Stimulated activated CD4-positive, alpha-beta T cell treated with anti-CD3 and anti-CD28 coated beads, TNF-alpha, amount 100 ng/mL, for 48 hours (primary cell): ENCODE results near the gene VEGFA.

Experiments used
- DNase-seq, 3 donors: peaks; one replicate each; pipeline ENCODE4 v3.0.0-alpha.2; 2020; ENCODE audit warnings: low read depth in 3 of 3

The VEGFA gene

DNA sequence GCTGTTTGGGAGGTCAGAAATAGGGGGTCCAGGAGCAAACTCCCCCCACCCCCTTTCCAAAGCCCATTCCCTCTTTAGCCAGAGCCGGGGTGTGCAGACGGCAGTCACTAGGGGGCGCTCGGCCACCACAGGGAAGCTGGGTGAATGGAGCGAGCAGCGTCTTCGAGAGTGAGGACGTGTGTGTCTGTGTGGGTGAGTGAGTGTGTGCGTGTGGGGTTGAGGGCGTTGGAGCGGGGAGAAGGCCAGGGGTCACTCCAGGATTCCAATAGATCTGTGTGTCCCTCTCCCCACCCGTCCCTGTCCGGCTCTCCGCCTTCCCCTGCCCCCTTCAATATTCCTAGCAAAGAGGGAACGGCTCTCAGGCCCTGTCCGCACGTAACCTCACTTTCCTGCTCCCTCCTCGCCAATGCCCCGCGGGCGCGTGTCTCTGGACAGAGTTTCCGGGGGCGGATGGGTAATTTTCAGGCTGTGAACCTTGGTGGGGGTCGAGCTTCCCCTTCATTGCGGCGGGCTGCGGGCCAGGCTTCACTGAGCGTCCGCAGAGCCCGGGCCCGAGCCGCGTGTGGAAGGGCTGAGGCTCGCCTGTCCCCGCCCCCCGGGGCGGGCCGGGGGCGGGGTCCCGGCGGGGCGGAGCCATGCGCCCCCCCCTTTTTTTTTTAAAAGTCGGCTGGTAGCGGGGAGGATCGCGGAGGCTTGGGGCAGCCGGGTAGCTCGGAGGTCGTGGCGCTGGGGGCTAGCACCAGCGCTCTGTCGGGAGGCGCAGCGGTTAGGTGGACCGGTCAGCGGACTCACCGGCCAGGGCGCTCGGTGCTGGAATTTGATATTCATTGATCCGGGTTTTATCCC lies at the start of gene VEGFA:
Gene VEGFA, plus strand, starts transcription at position 686 of the 846 bp plus-strand sequence.
- DNase-seq = peak; percentile 76 to 87 (median 85)

GRCh38 chr6:43720999-43721398 lies 49.0 kb upstream of the VEGFA start:
- no peak for DNase-seq

DNA sequence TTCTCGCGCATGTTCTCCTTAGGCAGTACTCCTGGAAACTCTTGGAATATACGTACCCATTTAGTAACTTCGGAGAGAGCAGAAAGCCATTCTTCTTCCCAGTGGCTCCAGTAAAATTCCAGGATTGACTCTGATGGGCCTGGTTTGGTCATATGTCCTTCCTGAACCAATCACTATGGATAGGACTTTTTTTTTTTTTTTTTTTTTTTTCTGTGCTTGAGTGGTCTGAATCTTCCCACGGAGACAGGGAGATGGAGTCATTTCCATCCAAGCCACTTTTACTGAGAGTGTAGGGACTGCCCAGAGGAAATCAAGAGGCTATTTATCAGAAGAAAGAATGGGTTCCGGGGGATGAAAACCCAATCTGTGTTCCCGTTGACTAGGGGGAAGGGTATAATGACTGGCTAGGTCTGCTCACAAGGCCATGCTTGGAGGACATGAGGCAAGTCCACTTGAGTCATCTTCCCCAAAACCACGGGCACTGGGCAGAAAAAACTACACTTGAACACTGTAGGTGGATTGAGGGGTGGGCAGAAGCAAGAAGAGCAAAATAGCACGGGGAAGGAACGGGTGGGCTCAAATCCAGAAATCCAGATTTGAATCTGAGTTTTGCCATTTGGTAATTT lies 47.0 kb upstream of the VEGFA start:
- no peak for DNase-seq

DNA sequence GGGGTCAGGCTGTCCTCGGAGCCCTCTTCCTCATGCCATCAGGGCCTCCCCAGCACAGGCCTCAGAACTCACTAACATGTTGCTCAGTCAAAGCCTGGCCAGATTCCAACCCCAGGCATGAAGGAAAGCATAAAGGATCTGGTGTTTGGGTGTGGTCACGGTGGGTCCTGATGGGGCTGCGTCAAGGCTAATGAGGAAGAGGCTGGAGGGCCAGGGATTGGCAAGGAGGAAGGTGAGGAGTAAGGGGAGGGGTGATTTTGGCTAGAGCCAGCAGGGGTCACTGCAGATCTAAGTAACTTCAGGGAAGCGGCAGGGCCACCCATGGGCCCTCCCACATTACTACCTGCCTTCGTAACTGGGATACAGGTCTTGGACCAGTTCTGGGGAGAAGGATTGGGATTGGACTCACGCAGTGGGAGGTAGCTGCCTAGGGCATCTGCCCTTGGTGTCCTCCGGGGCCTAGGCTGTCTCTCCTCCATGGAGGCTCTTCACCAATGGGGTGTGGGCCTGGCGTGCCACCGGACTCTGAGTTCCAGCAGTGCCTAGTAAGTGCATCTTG lies 46.2 kb upstream of the VEGFA start:
- peak; percentile 51 to 68 (median 53) for DNase-seq

DNA sequence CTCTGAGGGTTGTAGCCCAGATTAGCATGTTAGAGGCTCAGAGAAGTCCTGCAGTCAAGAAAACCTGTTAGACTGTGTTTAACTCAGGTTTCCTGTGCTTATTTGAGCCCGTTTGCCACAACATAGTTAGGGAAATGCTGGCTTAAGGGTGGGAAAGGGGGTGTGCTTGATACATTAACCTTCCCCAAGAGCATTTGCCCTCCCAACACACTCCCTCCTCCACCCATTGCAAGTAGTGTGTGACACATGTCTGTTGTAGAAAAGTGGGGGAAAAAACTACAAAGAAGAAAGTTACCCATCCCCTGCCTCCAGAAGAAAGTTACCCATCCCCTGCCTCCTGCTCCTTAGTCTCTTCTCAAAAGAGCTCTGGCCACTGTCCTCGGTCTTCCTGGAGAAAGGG lies 45.7 kb upstream of the VEGFA start:
- no peak for DNase-seq

GRCh38 chr6:43724914-43725642 lies 44.9 kb upstream of the VEGFA start:
- DNase-seq = peak; percentile 58 to 77 (median 61)

GRCh38 chr6:43725643-43726580 lies 44.1 kb upstream of the VEGFA start:
- DNase-seq = no peak

- DNase-seq = no peak
Observed at GRCh38 chr6:43727634-43728033, 42.4 kb upstream of the VEGFA start.

- DNase-seq = no peak
Observed at GRCh38 chr6:43728586-43728985, 41.4 kb upstream of the VEGFA start.

- no peak for DNase-seq
Observed at GRCh38 chr6:43729537-43729936, 40.5 kb upstream of the VEGFA start.

DNA sequence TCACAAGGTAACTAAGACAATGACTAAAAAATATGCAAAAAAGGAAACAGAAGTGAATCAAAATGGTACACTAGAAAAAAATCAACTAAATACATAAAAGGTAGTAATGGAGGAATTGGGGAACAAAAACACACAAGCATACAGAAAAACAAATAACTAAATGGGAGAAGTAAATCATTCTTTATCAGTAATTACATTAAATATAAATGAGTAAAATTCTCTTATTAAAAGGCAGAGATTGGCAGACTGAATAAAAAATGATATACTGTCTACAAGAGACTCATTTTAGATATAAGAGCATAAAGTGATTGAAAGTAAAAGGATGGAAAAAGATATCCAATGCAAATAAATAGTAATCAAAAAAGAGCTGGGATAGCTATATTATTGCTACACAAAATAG lies 39.4 kb upstream of the VEGFA start:
- no peak for DNase-seq

DNA sequence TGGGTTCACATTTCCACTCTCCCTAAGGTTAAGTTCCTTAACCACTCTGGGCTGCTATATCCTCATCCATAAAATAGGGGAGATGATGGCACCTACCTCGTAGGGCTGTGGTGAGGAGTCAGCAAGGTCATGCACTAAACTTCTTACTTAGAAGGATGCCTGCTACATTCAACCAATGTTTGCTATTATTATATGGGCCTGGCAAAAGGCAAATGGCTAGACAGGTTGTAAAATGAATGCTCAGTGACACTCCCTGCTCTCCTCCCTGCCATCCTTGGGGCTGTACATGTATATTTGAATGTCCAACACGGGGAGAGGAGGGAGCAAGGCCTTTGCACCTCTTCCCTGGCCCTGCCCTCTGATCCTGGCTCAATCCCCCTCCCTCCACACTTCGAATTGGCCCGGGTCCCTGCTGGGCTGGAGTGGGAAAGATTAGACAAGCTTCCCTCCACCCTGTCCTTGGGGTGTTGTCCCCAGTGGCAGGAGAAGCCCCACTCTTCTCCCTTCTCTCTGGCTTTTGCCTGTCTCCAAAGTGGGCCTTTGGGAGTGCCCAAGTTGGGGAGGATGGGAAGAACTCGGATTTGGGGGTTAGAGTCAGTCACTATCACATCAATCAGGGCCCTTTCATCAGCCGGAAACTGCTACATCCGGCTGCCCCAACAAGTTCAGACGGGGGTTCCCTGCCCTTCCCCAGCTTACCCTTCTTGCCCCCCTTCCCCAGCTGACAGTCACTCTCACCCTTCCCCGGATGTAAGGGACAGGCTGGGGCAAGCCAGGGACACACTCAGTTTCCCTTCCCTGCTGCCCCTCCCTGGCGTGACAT lies 36.3 kb upstream of the VEGFA start:
- peak in 1 of 3 donors; percentile 17 for DNase-seq

GRCh38 chr6:43734294-43734665 lies 35.7 kb upstream of the VEGFA start:
- DNase-seq = no peak

DNA sequence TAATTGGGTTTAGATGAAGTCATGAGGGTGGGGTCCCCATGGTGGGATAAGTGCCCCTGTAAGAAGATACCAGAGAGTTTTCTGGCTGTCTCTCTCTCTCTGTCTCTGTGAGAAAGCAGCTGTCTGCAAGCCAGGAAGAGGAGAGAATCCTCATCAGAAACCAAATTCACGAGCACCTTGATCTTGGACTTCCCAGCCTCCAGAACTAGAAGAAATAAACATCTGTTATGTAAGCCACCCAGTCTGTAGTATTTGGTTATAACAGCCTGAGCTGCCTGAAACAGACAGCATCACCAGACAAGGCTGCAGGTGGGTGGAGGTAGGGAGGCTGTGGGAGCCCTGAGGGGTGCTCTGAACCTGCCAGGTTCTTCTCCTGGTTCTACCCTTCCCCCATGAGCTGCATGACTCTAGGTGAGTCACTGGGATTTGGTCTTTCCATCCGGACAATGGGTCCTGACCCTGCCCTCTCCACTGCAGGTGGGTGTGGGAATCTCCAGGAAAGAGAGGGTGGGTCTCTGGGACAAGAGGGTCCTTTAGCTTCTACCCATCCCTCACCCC lies 34.3 kb upstream of the VEGFA start:
- no peak for DNase-seq

DNA sequence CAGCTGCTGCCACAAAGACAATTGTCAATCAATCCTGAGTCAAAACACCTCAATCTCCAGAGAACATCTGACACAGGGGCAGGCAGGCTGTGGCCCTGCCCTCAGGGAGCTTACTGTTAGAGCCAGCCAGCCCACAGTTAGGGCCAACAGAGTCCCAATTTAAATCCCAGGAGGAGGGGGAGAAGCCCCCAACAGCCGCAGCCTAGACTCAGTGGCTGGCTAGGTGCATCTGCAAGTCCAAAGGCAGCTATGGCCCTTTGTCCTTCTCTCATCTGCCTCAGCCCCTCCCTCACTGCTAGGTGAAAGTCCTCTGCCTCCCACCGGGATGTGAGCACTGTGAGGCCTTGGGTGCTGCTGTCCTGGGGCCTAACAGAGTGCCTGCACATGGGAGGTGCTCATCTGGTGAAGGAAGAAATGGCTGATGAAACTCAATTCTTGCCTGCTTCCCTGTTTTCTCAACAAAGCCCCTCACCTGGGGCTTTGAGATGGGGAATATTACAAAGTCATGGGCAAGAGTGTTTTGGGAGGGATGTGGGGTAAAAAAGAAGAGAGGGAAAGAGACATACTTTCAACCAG lies 33.7 kb upstream of the VEGFA start:
- no peak for DNase-seq

DNA sequence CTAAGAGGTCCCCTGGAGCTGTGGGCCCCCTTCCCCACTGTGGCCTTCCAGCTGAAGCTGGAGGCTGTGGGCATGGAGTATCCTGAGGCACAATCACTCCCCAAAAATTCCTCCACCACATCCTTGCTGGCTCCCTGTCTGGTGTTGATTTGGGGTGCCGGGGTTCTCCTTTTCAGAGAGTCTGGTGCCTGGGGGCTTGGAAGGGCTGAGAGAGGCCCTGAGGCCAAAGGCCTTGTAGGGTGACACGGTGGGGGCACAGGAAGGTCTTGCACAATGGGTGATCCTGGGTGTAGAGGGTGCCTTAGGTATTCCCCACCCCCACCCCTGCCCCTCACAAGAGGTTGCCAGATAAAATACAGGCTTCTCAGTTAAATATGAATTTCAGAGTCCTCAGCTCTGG lies 33.2 kb upstream of the VEGFA start:
- DNase-seq = no peak

DNA sequence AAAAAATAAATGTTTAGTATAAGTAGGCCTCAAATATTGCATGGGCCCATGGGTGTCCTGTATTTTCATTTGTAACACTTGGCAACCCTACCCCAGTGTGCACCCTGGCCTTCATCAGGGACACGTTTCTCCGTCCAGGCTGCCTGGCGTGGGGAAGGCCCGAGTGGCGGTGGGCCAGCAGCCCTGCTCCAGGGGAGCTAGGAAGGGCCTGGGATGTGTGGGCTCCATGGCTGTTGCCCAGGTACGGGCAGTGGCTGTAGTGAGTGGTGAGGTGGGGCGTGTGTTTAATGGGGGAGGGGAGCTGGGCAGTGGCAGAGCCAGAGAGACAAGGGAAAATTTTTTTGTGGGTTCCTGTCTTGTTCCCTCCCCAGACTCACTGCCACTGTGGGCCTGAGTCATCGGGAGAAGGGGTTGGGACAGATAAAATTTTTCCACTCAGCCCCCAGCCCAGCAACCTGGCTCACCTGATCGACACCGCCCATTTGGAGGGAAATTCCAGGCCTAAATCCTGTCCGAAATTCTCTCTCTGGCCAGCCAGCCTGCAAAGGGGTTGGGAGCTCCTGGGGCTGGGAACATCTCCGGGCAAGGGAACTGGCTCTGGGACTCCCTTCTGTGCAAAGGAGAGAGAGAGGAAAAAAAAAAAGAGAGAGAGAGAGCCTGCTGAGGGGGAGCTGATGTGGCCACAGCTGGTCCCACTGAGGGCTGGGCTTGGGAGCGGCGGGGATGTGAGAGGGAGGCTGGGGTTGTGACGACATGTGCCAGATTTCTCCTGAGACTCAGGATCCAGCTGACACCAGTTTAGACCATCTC lies 32.5 kb upstream of the VEGFA start:
- DNase-seq = no peak

DNA sequence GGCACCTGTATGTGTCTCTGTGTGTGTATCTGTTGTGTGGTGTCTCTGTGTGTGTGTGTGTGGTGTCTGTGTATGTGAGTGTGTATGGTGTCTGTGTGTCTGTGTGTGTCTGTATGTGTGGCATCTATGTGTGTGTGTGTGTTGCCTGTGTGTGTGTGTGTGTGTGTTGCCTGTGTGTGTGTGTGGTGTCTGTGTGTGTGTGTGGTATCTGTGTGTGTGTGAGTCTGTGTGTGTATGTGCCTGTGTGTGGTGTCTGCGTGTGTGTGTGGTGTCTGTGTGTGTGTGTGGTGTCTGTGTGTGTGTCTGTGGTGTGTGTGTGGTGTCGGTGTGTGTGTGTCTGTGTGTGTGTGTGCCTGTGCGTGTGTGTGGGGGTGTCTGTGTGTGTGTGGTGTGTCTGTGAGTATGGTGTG lies 31.7 kb upstream of the VEGFA start:
- DNase-seq = no peak
